Liver (tissue), 3 donors: ENCODE measurements around the gene LPXN.

Source experiments
- ATF3 ChIP-seq: IDR thresholded peaks from 2 replicates; pipeline ENCODE4 v1.6.1; 2016; ENCODE audit warnings: antibody characterized with exemption
- CTCF ChIP-seq: fragments of 150-350 bp; IDR thresholded peaks from 2 replicates; pipeline ENCODE4 v1.5.1; 2017; ENCODE audit warnings: improper control_type of control experiment, low read depth, low read length; ENCODE audit not compliant: missing input control
- FOXA1 ChIP-seq: IDR thresholded peaks from 2 replicates; pipeline ENCODE4 v1.6.1; 2016; ENCODE audit warnings: antibody characterized with exemption
- JUND ChIP-seq, 2 donors: IDR thresholded peaks; 2 replicates each; pipeline ENCODE4 v1.6.1; 2016; ENCODE audit warnings: antibody characterized with exemption in 2 of 2
- MAX ChIP-seq: IDR thresholded peaks from 2 replicates; pipeline ENCODE4 v1.6.1; 2016; ENCODE audit warnings: antibody characterized with exemption
- RAD21 ChIP-seq, 2 donors: IDR thresholded peaks; 2 replicates each; pipeline ENCODE4 v1.6.1; 2016; ENCODE audit warnings: antibody characterized with exemption in 2 of 2, mild to moderate bottlenecking in 2 of 2
- TF ChIP-seq, protein P1 (sequence below): IDR thresholded peaks from 2 replicates; pipeline ENCODE4 v1.6.1; 2016; ENCODE audit warnings: antibody characterized with exemption, mild to moderate bottlenecking
- donor health status: healthy.
- donor health status: healthy.

DNA sequence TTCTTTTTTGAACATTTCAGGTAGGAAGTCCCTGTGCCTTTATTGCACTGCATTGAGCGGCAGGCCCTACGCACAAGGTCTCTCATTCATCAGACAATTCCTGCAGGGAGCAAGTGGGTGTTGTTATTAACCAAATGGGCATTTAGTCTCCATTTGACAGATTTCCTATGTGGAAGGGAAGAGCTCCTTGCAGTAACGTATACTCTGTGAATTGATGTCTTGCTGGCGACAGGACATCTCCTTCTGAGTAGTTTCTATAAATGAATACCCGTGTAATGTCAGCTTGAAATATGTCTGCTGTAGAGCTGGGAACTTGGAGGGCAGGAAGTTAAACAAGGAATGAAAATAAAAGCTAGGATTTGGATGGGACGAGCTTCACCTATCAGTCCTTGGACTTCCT, 71.4 kb downstream of the LPXN start:
- TF ChIP-seq CTCF: no peak
- TF ChIP-seq JUND (IDR thresholded peaks at IDR 0.05): no peak
- TF ChIP-seq MAX: no peak
- TF ChIP-seq, protein P1, sequence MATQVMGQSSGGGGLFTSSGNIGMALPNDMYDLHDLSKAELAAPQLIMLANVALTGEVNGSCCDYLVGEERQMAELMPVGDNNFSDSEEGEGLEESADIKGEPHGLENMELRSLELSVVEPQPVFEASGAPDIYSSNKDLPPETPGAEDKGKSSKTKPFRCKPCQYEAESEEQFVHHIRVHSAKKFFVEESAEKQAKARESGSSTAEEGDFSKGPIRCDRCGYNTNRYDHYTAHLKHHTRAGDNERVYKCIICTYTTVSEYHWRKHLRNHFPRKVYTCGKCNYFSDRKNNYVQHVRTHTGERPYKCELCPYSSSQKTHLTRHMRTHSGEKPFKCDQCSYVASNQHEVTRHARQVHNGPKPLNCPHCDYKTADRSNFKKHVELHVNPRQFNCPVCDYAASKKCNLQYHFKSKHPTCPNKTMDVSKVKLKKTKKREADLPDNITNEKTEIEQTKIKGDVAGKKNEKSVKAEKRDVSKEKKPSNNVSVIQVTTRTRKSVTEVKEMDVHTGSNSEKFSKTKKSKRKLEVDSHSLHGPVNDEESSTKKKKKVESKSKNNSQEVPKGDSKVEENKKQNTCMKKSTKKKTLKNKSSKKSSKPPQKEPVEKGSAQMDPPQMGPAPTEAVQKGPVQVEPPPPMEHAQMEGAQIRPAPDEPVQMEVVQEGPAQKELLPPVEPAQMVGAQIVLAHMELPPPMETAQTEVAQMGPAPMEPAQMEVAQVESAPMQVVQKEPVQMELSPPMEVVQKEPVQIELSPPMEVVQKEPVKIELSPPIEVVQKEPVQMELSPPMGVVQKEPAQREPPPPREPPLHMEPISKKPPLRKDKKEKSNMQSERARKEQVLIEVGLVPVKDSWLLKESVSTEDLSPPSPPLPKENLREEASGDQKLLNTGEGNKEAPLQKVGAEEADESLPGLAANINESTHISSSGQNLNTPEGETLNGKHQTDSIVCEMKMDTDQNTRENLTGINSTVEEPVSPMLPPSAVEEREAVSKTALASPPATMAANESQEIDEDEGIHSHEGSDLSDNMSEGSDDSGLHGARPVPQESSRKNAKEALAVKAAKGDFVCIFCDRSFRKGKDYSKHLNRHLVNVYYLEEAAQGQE: no peak
- no peak for TF ChIP-seq RAD21 (IDR thresholded peaks at IDR 0.05)
- no peak for TF ChIP-seq FOXA1
- TF ChIP-seq ATF3: no peak
